Measurements from ENCODE around the gene SPON1.

The SPON1 gene

DNA sequence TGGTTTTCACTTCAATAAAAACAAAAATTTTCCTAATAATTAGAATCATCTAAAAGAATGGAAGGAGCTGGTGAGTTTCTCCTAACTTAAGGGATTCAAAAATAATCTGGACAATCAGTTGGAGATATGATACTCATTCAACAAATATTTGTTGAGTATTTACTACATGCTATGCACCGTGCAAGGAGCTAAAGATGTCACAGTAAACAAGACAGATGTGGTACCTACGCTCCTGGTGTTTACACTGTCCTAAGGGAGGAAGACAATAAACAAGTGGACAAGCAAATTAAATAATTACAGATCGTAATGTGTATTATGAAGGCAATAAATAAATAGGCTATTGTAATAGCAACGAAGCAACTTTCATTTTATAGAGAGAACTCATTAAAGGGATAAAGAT is 9.9 kb upstream of the SPON1 start:
- Histone ChIP-seq H3K27me3 (ENCODE audit: insufficient read depth, low read length) (no peaks in the 10 kb centered on the region), H3K4me3 (ENCODE audit: low read length) (no peak overlapping the region), H3K36me3 (ENCODE audit: insufficient read depth, low read length) (no peaks in the 10 kb centered on the region), H3K9me3 (ENCODE audit: low read length) (no peaks in the 10 kb centered on the region), H2AFZ (ENCODE audit: low read depth, low read length) (no peak overlapping the region), H3K4me1 (ENCODE audit: insufficient read depth, low read length) (no peaks in the 10 kb centered on the region)

DNA sequence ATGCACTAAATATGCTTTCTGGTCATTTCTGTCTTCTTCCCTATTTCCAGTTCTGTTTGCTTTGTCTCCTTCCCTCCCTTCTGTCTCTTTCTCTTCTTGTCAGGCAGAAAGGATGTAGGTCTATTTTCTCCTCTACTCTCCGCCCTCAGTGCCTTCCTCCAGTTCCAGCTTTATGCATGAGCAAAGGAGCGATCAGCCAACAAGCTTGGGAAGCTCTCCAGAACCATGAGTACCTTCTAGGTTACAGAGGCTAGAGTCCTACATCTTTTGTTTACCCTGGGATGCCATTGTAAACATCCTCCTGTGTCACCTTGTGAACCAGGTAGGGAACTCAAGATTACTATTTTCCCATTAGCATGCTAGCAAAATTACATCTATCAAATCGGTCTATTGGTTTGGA is 7.9 kb upstream of the SPON1 start:
- no peak overlapping the region for H3K4me3 ChIP-seq (ENCODE audit: low read length)
- H2AFZ ChIP-seq (ENCODE audit: low read depth, low read length) = no peak overlapping the region
- peaks cover 13% of the 10 kb centered on the region for H3K27me3 ChIP-seq (ENCODE audit: insufficient read depth, low read length)
- H3K36me3 ChIP-seq (ENCODE audit: insufficient read depth, low read length) = no peaks in the 10 kb centered on the region
- H3K4me1 ChIP-seq (ENCODE audit: insufficient read depth, low read length) = no peaks in the 10 kb centered on the region
- H3K9me3 ChIP-seq (ENCODE audit: low read length) = no peaks in the 10 kb centered on the region

DNA sequence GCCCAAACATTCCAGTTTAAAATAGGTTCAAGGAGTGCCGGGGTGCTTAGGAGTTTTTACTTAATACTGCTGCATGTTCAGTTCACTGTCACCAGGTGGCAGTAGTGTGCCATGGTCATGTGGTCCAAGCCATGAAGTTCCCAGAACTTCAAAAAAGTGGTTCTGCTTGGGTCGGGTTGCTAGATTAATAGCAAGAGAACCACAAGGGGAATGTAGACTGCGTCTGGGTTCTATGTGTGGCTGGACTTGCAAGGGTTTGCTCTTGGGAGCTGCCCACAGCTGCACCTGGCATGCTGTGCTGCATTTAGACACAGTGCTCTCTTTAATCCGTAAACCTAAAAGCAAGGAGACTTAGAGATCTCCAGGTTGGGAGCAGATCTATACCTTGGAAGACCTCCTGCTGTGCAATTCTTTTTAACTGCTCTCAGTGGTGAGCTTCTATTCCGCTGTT is 6.5 kb upstream of the SPON1 start:
- H2AFZ ChIP-seq (ENCODE audit: low read depth, low read length) = no peak overlapping the region
- peaks cover 26% of the 10 kb centered on the region for H3K27me3 ChIP-seq (ENCODE audit: insufficient read depth, low read length)
- no peaks in the 10 kb centered on the region for H3K9me3 ChIP-seq (ENCODE audit: low read length)
- H3K36me3 ChIP-seq (ENCODE audit: insufficient read depth, low read length) = no peaks in the 10 kb centered on the region
- H3K4me3 ChIP-seq (ENCODE audit: low read length) = no peak overlapping the region
- no peaks in the 10 kb centered on the region for H3K4me1 ChIP-seq (ENCODE audit: insufficient read depth, low read length)

DNA sequence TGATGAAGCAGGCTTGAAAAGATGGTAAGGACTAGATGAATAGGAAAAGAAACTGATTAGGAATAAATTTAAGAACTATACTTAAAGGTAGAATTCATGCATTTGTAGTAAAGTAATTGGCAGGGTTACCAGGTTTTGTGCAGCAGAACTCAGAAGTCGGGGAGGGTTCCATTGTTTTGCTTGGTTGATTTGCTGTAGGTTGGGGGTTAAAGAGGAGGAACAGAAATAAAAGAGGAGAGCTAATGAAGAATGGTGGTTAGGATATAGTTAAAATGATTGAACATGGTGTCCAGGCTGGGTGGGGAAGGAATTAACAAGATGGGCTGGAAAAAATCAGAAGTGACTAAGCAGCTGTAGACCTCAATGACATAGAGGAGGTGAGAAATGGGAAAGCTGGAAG is 5.5 kb upstream of the SPON1 start:
- H3K4me3 ChIP-seq (ENCODE audit: low read length) = no peak overlapping the region
- H3K9me3 ChIP-seq (ENCODE audit: low read length) = no peaks in the 10 kb centered on the region
- H3K4me1 ChIP-seq (ENCODE audit: insufficient read depth, low read length) = no peaks in the 10 kb centered on the region
- no peak overlapping the region for H2AFZ ChIP-seq (ENCODE audit: low read depth, low read length)
- no peaks in the 10 kb centered on the region for H3K36me3 ChIP-seq (ENCODE audit: insufficient read depth, low read length)
- peaks cover 36% of the 10 kb centered on the region for H3K27me3 ChIP-seq (ENCODE audit: insufficient read depth, low read length)

DNA sequence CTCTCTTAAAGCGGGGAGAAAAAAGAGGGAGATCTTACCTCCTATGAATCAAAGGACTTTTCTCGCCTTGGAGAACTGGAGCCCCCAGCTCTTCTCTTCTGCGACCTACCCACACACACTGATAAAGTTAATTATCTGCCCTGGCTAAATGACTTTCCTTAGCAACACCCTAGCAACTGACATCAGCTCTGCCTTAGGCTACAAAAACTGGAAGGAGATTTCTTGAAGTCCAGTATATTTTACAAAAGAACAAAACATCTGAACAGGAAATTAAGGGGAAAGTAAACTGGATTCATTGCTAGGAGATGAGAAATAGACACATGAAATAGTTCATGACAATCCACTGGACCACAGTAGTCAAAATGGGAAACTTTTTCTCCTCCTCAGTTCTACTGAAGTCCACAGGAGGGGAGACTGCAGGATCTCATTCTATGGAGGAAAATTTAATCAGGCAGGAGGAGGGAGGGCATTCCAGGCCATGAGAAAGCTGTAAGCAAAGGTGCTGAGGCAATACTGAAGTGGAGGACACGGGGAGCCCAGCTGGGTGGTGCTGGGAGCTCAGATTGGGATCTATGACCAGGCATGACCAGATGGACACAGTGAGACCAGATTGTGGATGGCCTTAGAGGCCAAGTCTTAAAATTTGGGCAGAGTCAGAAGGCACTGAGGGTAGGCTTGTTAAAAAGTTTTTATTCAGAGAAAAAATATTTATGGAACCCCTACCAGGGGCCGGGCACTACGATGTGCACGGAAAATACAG is 3.7 kb upstream of the SPON1 start:
- no peaks in the 10 kb centered on the region for H3K9me3 ChIP-seq (ENCODE audit: low read length)
- H2AFZ ChIP-seq (ENCODE audit: low read depth, low read length) = no peak overlapping the region
- no peaks in the 10 kb centered on the region for H3K36me3 ChIP-seq (ENCODE audit: insufficient read depth, low read length)
- no peak overlapping the region for H3K4me3 ChIP-seq (ENCODE audit: low read length)
- H3K4me1 ChIP-seq (ENCODE audit: insufficient read depth, low read length) = no peaks in the 10 kb centered on the region
- H3K27me3 ChIP-seq (ENCODE audit: insufficient read depth, low read length) = peaks cover 54% of the 10 kb centered on the region

DNA sequence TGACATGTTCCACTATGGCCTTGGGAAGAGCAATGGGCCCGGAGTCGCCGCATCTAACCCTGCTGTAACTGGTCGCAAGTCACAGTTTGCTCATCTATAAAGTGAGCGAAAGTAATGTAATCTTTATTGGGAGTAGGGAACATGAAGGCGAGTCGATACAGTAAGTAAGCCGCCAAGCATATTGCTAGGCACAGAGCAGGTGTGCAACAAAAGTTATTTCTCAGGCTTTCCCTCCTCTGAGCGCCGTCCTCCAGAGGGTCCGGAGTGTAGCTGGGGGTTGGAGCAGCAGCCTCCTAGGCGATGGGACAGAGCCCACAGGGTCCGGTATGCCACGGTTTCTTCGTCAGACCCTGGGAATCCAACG is 343 bp upstream of the SPON1 start:
- Histone ChIP-seq H3K9me3 (ENCODE audit: low read length) (no peaks in the 10 kb centered on the region), H3K36me3 (ENCODE audit: insufficient read depth, low read length) (no peaks in the 10 kb centered on the region), H2AFZ (ENCODE audit: low read depth, low read length) (peak overlapping the region; percentile 44), H3K4me3 (ENCODE audit: low read length) (no peak overlapping the region), H3K4me1 (ENCODE audit: insufficient read depth, low read length) (no peaks in the 10 kb centered on the region), H3K27me3 (ENCODE audit: insufficient read depth, low read length) (peaks cover 82% of the 10 kb centered on the region)

DNA sequence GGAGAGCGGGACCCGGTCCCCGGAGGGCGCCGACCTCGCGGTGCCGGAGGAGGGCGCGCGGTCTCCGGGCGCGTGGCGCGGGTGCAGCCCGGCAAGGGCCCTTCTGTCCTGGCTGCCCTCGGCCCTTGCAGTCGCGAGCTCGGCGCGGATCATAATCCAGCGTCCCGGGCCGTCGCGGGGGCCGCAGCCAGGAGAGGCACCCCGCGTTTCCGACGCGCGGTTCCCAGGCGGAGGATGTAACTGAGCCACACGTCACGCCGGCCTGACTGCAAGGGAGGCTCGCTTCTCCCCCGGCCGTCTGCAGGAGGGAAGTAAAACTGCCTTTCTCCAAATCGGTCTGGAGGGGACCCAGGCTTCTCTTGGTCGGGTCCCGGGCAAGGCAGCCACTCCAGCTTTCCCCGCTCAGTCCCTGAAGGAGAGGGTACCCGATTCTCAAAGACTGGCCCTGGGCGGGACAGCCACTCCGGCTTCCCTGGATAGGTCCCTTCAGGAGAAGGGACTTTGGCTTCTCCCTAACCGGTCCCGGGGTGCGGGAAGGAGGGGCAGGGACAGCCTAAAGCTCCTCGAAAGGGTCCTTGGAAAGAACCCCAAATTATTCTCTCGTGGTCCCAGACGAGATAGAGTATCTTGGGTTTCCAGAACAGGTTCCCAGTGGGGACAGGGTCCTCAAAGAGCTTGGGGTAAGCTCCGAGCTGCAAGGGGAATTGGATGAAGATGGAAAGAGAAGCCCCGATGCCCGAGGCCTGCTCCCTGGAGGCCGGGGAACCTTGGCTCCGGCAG is 836 bp downstream of the SPON1 start:
- H3K36me3 ChIP-seq (ENCODE audit: insufficient read depth, low read length) = no peaks in the 10 kb centered on the region
- peaks cover 84% of the 10 kb centered on the region for H3K27me3 ChIP-seq (ENCODE audit: insufficient read depth, low read length)
- H3K9me3 ChIP-seq (ENCODE audit: low read length) = no peaks in the 10 kb centered on the region
- no peaks in the 10 kb centered on the region for H3K4me1 ChIP-seq (ENCODE audit: insufficient read depth, low read length)
- H3K4me3 ChIP-seq (ENCODE audit: low read length) = no peak overlapping the region
- peak overlapping the region; percentile 44 for H2AFZ ChIP-seq (ENCODE audit: low read depth, low read length)

DNA sequence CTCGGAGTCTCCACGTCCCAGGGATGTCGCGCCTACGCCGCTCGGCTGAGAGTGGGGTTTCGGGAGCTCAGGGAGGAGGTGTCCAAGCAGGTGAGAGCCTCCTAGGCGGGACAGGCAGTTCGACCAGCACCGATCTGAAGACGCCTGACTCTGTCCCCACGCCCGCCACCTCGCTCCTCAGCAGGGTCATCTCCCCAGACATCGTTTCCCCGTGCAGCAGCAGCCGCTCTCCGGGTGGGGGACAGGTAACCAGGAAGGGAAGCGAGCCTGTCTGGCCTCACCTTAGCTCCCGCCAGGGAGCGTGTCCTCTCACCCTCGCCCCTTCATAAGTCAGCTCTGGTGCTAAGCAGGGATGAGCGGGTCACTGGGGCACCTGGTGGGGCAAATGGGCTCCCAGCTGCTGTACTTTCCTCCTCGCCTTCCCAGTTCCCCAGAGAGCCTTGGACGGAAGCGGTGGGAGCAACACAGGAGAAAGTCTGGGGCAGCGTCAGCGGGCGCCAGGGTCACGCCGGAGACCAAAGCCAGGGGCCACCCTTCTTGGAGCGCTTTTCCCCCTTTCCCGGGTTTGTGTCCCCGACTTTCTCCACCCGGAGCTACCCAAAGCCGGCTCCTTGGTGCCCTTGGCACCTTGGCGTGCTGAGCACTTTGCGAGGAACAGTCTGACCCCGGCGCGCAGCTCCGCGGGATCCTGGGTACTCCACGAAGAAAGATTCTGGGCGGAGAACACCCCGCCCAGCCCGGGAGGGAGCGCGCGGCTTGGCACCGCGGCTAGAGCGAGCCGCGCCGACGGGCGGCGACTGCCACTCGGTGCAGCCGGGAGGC is 1.6 kb downstream of the SPON1 start:
- Histone ChIP-seq H3K36me3 (ENCODE audit: insufficient read depth, low read length) (no peaks in the 10 kb centered on the region), H3K9me3 (ENCODE audit: low read length) (no peaks in the 10 kb centered on the region), H3K4me1 (ENCODE audit: insufficient read depth, low read length) (no peaks in the 10 kb centered on the region), H3K27me3 (ENCODE audit: insufficient read depth, low read length) (peaks cover 76% of the 10 kb centered on the region), H2AFZ (ENCODE audit: low read depth, low read length) (no peak overlapping the region), H3K4me3 (ENCODE audit: low read length) (no peak overlapping the region)

DNA sequence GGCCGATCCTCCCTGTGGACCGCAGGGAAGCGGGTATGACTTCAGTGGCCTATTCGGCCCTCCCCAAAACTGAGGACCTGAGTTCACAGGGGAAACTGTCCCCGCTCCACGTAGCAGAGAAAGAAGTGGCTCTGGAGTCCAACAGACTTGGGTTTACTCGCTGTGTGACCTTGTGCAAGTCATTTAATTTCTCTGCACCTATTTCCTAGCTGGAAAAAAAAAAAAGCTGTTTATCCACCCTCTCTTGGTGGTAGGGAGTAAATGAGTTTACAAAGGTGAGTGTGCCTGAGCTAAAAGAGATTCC is 2.2 kb downstream of the SPON1 start:
- H2AFZ ChIP-seq (ENCODE audit: low read depth, low read length) = no peak overlapping the region
- no peaks in the 10 kb centered on the region for H3K4me1 ChIP-seq (ENCODE audit: insufficient read depth, low read length)
- no peak overlapping the region for H3K4me3 ChIP-seq (ENCODE audit: low read length)
- no peaks in the 10 kb centered on the region for H3K36me3 ChIP-seq (ENCODE audit: insufficient read depth, low read length)
- peaks cover 72% of the 10 kb centered on the region for H3K27me3 ChIP-seq (ENCODE audit: insufficient read depth, low read length)
- no peaks in the 10 kb centered on the region for H3K9me3 ChIP-seq (ENCODE audit: low read length)

DNA sequence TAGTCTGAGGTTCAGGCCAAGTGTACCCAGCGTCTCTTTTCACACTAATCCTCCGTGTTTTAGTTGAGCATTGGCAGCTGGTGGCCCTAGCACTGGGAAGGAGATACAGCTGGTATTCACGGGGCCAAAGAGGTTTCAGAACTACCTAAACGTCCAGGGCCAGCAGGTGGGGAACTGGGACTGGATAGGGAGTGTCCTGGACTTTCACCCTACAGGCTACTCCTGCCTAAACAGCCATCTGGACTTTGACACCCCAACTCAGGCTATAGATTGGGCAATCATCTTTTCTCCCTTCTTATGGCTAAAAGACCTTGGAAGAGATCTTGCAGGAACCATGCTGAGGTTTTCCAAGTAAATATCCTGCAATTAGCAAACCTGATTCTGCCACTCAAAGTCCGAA is 2.8 kb downstream of the SPON1 start:
- no peaks in the 10 kb centered on the region for H3K9me3 ChIP-seq (ENCODE audit: low read length)
- H3K36me3 ChIP-seq (ENCODE audit: insufficient read depth, low read length) = no peaks in the 10 kb centered on the region
- no peak overlapping the region for H3K4me3 ChIP-seq (ENCODE audit: low read length)
- no peak overlapping the region for H2AFZ ChIP-seq (ENCODE audit: low read depth, low read length)
- H3K27me3 ChIP-seq (ENCODE audit: insufficient read depth, low read length) = peaks cover 65% of the 10 kb centered on the region
- no peaks in the 10 kb centered on the region for H3K4me1 ChIP-seq (ENCODE audit: insufficient read depth, low read length)

DNA sequence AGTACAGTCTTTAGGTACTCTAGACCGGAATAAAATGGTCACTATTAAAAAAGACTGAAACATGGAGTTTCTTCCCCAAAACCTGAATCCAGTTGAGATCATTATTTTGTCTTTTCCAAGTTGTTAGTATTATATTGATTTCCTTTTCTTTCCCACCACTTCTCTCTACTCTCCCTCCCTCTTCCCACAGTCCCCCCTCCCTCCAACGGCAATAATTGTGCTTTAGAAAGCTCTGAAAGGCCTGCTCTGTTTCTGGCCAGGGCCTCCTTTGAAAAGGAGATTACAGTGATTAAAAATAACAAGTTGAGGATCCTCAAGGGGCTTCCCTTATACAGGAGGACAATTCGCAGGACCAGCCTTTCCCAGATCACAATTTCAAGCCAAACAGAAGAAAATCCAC is 3.5 kb downstream of the SPON1 start:
- no peaks in the 10 kb centered on the region for H3K4me1 ChIP-seq (ENCODE audit: insufficient read depth, low read length)
- no peak overlapping the region for H2AFZ ChIP-seq (ENCODE audit: low read depth, low read length)
- no peaks in the 10 kb centered on the region for H3K36me3 ChIP-seq (ENCODE audit: insufficient read depth, low read length)

DNA sequence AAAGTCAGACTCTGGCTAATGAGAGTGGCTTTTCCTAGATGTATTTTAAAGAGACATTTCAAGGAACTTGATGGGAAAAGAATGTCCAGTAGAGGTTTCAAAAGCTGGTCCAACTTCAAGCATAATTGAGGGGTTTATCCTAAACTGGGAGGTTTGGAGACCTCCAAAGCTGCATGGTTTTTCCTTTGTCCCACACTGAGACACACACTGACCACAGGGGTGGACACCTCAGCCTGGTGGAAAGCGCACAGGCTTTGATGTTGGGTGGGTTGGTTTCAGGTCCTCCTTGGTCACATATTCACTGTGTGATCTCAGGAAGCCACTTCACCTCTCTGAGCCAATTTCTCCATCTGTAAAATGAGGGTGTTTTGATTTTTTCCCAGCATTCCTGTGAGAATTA is 4.0 kb downstream of the SPON1 start:
- no peaks in the 10 kb centered on the region for H3K4me1 ChIP-seq (ENCODE audit: insufficient read depth, low read length)
- no peaks in the 10 kb centered on the region for H3K9me3 ChIP-seq (ENCODE audit: low read length)
- H3K4me3 ChIP-seq (ENCODE audit: low read length) = no peak overlapping the region
- H3K27me3 ChIP-seq (ENCODE audit: insufficient read depth, low read length) = peaks cover 57% of the 10 kb centered on the region
- no peak overlapping the region for H2AFZ ChIP-seq (ENCODE audit: low read depth, low read length)
- no peaks in the 10 kb centered on the region for H3K36me3 ChIP-seq (ENCODE audit: insufficient read depth, low read length)

More for the DNA sequence above, 3.5 kb downstream of the SPON1 start:
- Histone ChIP-seq H3K9me3 (ENCODE audit: low read length) (no peaks in the 10 kb centered on the region), H3K27me3 (ENCODE audit: insufficient read depth, low read length) (peaks cover 60% of the 10 kb centered on the region), H3K4me3 (ENCODE audit: low read length) (no peak overlapping the region)

DNA sequence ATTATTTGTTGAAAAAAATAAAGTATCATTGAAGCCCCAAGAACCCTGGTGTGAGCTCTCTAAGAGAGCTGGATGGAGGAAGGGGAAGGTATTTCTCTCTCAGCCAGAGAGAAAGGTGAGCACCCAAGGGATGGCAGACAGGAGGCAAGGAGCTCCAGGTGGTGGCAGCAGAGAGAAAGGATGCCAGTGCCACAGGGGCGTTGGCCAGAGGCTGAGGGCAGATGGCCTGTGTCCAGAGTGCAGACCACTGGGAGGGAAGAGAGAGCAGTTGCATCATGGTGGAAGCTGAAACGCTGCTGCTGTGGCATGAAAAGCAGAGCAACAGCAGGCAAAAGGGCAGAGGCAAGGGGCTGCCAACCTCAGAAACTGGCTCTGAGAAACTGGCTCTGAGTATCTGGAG is 8.5 kb downstream of the SPON1 start:
- Histone ChIP-seq H3K4me1 (ENCODE audit: insufficient read depth, low read length) (no peaks in the 10 kb centered on the region), H3K36me3 (ENCODE audit: insufficient read depth, low read length) (no peaks in the 10 kb centered on the region)

More for the DNA sequence above, 8.5 kb downstream of the SPON1 start:
- no peaks in the 10 kb centered on the region for H3K9me3 ChIP-seq (ENCODE audit: low read length)
- H2AFZ ChIP-seq (ENCODE audit: low read depth, low read length) = no peak overlapping the region
- peaks cover 12% of the 10 kb centered on the region for H3K27me3 ChIP-seq (ENCODE audit: insufficient read depth, low read length)
- no peak overlapping the region for H3K4me3 ChIP-seq (ENCODE audit: low read length)

Data from neuron (in vitro differentiated cells).